B cell (primary cell): ENCODE measurements around the gene CORO2B.

Experiments
- EZH2 ChIP-seq: IDR thresholded peaks from 2 replicates; pipeline ENCODE4 v1.6.1; 2012; ENCODE audit warnings: borderline replicate concordance, low read depth, mild to moderate bottlenecking, moderate library complexity, low read length; ENCODE audit not compliant: insufficient read depth, poor library complexity, severe bottlenecking
- TF ChIP-seq, protein P1 (sequence below): fragments of 200-600 bp; IDR thresholded peaks from one replicate; pipeline ENCODE4 v1.8.0; 2022; ENCODE audit warnings: antibody characterized with exemption, mild to moderate bottlenecking

DNA sequence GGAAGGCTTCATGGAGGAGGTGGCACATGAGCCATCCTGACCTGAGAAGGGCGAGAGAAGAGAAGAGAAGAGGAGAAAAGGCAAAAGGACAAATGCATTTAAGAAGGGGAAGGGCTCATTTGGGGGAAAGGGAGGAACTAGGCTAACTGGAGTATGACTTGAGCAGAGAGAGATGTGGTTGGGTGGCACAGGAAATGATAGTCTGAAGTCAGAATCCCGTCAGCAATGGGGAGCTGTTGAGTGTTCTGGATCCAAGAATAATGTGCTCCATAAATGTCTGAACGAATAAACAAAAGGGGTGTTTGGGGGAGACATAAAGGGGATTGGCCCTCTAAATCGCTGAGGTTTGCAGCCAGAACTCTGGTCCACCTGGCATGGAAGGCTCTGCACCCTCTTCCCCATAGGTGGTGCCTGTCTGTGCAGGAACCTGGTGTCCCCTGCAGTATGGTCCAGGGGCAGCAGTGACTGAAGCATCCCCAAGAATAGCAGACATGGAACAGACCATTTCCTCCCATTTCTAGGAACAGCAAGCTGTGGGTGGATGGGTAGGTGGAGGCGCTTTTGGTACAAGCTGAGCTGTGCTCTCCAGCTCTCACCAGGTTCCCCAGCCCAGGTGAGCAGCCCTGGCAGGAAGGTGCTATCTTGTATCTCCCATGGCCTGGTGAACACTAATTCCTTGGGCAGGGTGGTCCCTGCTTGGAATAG lies 15.2 kb downstream of the CORO2B start:
- TF ChIP-seq, protein P1, sequence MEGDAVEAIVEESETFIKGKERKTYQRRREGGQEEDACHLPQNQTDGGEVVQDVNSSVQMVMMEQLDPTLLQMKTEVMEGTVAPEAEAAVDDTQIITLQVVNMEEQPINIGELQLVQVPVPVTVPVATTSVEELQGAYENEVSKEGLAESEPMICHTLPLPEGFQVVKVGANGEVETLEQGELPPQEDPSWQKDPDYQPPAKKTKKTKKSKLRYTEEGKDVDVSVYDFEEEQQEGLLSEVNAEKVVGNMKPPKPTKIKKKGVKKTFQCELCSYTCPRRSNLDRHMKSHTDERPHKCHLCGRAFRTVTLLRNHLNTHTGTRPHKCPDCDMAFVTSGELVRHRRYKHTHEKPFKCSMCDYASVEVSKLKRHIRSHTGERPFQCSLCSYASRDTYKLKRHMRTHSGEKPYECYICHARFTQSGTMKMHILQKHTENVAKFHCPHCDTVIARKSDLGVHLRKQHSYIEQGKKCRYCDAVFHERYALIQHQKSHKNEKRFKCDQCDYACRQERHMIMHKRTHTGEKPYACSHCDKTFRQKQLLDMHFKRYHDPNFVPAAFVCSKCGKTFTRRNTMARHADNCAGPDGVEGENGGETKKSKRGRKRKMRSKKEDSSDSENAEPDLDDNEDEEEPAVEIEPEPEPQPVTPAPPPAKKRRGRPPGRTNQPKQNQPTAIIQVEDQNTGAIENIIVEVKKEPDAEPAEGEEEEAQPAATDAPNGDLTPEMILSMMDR = no peak
- TF ChIP-seq EZH2 = no peak
